Ovary (tissue), 9 donors: ENCODE results near the gene MGME1. TPM values are rescaled to one million over a fixed set of nuclear protein-coding genes. Genes with fewer than 3 reads are reported as not detected.

Source experiments
- DNase-seq, 5 donors: peaks; one replicate each; pipeline ENCODE4 v3.0.0-alpha.2; 2019 to 2020
- H3K27ac ChIP-seq, 2 donors: fragments of 200-600 bp; one replicate each; pipeline versions ENCODE4 v1.5.1 to v1.8.0; 2019 to 2022
- H3K27me3 ChIP-seq: fragments of 200-600 bp; one replicate; pipeline ENCODE4 v1.8.0; 2022
- H3K36me3 ChIP-seq: fragments of 200-600 bp; sonication (generic); one replicate; pipeline ENCODE4 v1.5.1; 2019
- H3K4me1 ChIP-seq: one replicate; pipeline ENCODE4 v1.8.1; 2013; ENCODE audit warnings: mild to moderate bottlenecking, moderate library complexity; ENCODE audit not compliant: insufficient read depth
- H3K4me3 ChIP-seq: fragments of 200-600 bp; sonication (generic); one replicate; pipeline ENCODE4 v1.5.1; 2017
- H3K9me3 ChIP-seq, 2 donors: fragments of 200-600 bp in 1 of 2; sonication (generic) in 1 of 2; one replicate each; pipeline versions ENCODE4 v1.5.1 to v1.8.1; 2013 to 2019; ENCODE audit warnings: mild to moderate bottlenecking in 1 of 2, moderate library complexity in 1 of 2
- EP300 ChIP-seq: sonication (generic); formaldehyde crosslinking; IDR thresholded peaks from one replicate; pipeline ENCODE4 v1.6.1; 2017; ENCODE audit warnings: antibody characterized with exemption
- POLR2A ChIP-seq: fragments of 450-650 bp; IDR thresholded peaks from one replicate; pipeline ENCODE4 v1.6.1; 2017; ENCODE audit warnings: antibody characterized with exemption, mild to moderate bottlenecking, moderate library complexity
- WGBS, 3 donors: extraction: QIAGEN DNeasy Blood & Tissue Kit in 1 of 3; methylation state at CpG; one replicate each; pipeline versions ENCODE4 v1.1.5 to v1.1.7; 2013 to 2017; 5-methylcytosine and 5-hydroxymethylcytosine counted together
- intact Hi-C, 4 donors: fragments of 100-400 bp; cut with DNase I; formaldehyde crosslinking; loops; one replicate each; pipeline versions ENCODE4 v1.11.0 to v1.15.1; 2022 to 2023
- polyA plus RNA-seq, 2 donors: library from polyadenylated mRNA; stranded (reverse); fragments of 200-250 nt in 1 of 2; fragments of 350-450 nt in 1 of 2; fragmentation: Illumina TruSeq in 1 of 2; extraction: RNeasy Lipid Tissue Mini Kit (QIAGEN cat#74804) in 1 of 2; gene quantifications; one replicate each; pipeline ENCODE4 v1.2.3, GENCODE V29; 2013 to 2014
- total RNA-seq, 7 donors: library from RNA; depleted of rRNA in 2 of 7; stranded (reverse); fragments of >200 nt in 2 of 7; fragmentation: NEBNext Ultra II Directional in 3 of 7; extraction: Animal tissue kit (Norgen Biotek cat#: 25700) in 3 of 7; gene quantifications; one replicate each; pipeline versions ENCODE4 v1.1.0 to v1.2.4, GENCODE V29; 2016 to 2023
- TF ChIP-seq, protein P1 (sequence below), 3 donors: fragments of 450-650 bp in 2 of 3; fragments of 200-600 bp in 1 of 3; IDR thresholded peaks; one replicate each; pipeline versions ENCODE4 v1.5.1 to v1.8.0; 2016 to 2022; ENCODE audit warnings: antibody characterized with exemption in 3 of 3, mild to moderate bottlenecking in 1 of 3
- donor health status: DM: no; HTN: no; CAD: no; lungs with moderate emphysema.
- donor health status: DM: no; HTN: no; CAD: no.
- donor health status: Bipolar disorder and iron deficiency.
- donor health status: DM: yes; HTN: yes; CAD: no.
- donor health status: DM: no; HTN: no; CAD: no.
- donor health status: DM: yes; HTN: yes; CAD: no.

The MGME1 gene
- total and polyA plus RNA-seq, 9 donors = 5.1 to 11.9 (median 8.3) TPM

DNA sequence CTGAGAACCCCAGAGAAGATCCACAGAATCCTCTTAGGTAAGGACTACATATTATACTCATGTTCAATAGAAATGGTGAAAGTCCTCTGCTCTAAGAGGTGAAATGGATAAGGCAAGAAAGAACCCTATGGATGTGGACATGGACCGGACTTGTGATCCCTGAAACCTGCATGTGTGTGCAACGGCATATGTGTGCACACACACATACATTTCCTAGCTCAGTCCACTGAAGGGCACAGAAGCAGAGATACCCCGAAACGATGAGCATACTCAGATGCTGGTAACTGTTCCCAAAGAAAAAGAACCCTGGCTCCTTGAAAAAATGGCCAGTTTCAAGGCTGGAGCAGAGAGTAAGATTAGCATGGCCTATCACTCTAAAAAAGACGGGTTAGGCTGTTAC, 22.8 kb upstream of the MGME1 start:
- intact Hi-C loops = no loop called here

DNA sequence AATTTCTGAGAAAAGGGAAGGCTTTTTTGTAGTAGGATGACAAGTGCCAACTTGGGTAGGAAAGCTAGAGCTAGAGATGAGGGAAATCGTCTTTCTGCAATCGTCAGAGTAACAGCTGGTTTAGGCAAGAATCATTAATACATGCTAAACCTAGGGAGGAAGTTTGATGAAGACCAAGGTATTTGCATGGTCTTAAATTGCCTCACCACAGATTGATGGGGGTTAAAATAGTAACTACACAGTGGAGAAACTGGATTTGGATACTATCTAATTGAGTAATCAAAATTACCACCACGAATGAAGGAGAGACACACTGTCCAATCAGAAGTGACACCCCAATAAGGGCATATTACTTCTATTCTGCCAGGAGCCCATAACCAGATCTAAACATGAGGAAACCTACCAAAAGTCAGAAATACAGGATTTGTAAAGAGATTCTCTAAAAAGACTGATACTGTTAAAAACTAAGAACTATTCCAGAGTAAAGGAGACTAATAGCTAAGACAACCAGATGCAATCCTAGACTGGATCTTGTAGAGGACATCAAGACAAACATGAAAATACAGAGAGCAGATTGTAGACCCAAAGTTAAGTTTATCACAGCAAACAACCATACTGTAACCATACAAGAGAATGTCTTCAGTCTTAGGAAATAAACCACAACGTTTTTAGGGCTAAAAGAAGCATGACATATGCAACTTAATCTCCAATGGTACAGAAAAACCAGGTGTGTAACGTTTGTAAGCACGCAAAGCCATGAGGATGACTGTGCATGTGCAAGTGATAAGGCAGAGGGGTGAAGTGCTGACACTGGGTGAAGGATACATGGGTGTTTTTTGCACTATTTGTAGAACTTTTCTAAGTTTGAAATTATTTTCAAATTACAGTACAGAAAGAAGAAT, 22.0 kb upstream of the MGME1 start:
- 58 to 73% (median 59%) methylated on average over 6 of the region's 6 CpGs for WGBS, 3 donors
- intact Hi-C loops = no loop called here
- Histone ChIP-seq H3K4me3 (no peak overlapping the region), H3K36me3 (no peaks in the 10 kb centered on the region), H3K4me1 (no peaks in the 10 kb centered on the region), H3K27ac (no peak overlapping the region), H3K27me3 (no peaks in the 10 kb centered on the region), H3K9me3 (no peaks in the 10 kb centered on the region)
- TF ChIP-seq EP300 (no peak), POLR2A (no peak)
- TF ChIP-seq, protein P1, sequence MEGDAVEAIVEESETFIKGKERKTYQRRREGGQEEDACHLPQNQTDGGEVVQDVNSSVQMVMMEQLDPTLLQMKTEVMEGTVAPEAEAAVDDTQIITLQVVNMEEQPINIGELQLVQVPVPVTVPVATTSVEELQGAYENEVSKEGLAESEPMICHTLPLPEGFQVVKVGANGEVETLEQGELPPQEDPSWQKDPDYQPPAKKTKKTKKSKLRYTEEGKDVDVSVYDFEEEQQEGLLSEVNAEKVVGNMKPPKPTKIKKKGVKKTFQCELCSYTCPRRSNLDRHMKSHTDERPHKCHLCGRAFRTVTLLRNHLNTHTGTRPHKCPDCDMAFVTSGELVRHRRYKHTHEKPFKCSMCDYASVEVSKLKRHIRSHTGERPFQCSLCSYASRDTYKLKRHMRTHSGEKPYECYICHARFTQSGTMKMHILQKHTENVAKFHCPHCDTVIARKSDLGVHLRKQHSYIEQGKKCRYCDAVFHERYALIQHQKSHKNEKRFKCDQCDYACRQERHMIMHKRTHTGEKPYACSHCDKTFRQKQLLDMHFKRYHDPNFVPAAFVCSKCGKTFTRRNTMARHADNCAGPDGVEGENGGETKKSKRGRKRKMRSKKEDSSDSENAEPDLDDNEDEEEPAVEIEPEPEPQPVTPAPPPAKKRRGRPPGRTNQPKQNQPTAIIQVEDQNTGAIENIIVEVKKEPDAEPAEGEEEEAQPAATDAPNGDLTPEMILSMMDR (IDR thresholded peaks at IDR 0.05) = no peak
- no peak for DNase-seq

More for the DNA sequence above, 22.8 kb upstream of the MGME1 start:
- 88 to 97% (median 94%) methylated on average over 5 of the region's 5 CpGs for WGBS, 3 donors
- DNase-seq = no peak
- TF ChIP-seq, protein P1 (IDR thresholded peaks at IDR 0.05) = no peak
- TF ChIP-seq EP300 (no peak), POLR2A (no peak)
- H3K9me3 ChIP-seq = no peaks in the 10 kb centered on the region
- no peaks in the 10 kb centered on the region for H3K4me1 ChIP-seq
- no peaks in the 10 kb centered on the region for H3K36me3 ChIP-seq
- no peak overlapping the region for H3K27ac ChIP-seq
- H3K4me3 ChIP-seq = no peak overlapping the region
- no peaks in the 10 kb centered on the region for H3K27me3 ChIP-seq

DNA sequence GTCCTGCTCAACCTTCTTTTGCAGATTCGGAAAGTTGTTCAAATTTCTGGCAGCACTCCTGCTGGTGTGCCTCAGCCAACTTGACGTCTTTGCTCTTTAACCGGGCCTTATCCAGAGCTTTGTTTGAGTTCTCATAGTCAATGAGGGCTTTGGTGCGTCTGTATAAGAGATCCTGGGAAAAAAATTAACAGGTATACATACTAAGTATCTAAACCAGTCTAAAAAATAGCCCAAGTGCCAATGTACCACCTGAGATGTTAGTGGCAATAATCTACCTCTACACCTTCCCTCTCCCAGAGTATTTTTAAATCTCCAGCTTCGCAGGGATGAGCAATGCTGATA, 21.4 kb upstream of the MGME1 start:
- intact Hi-C loops = no loop called here
- WGBS, 3 donors = 30 to 50% (median 33%) methylated on average over 5 of the region's 5 CpGs
- no peak for DNase-seq
- Histone ChIP-seq H3K27ac (no peak overlapping the region), H3K9me3 (no peaks in the 10 kb centered on the region), H3K4me3 (no peak overlapping the region), H3K27me3 (no peaks in the 10 kb centered on the region), H3K36me3 (no peaks in the 10 kb centered on the region), H3K4me1 (no peaks in the 10 kb centered on the region)
- TF ChIP-seq EP300 (no peak), POLR2A (no peak)
- TF ChIP-seq, protein P1 (IDR thresholded peaks at IDR 0.05) = no peak

DNA sequence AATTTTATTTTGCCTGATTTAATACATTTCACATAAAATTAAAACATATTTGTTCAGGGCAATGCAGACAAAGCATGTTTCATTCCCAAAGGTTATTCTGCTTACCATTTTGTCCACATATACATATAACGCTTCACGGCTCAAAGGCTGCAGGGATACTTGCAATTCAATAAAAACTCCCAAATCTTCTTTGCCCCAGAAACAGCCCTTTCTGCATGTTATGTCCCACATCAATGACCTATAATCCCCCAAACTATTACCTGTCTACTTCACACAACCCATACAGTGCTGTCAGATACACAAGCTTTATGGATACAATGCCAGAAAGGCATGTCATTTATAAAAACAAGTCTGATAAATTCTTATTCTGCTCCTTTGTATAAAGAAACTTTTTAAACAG, 20.4 kb upstream of the MGME1 start:
- WGBS, 3 donors = 94 to 95% (median 94%) methylated on average over 2 of the region's 2 CpGs
- no peak overlapping the region for H3K4me3 ChIP-seq
- DNase-seq = no peak
- TF ChIP-seq EP300 (no peak), POLR2A (no peak)
- TF ChIP-seq, protein P1 (IDR thresholded peaks at IDR 0.05) = no peak
- H3K36me3 ChIP-seq = no peaks in the 10 kb centered on the region
- H3K27me3 ChIP-seq = no peaks in the 10 kb centered on the region
- no peaks in the 10 kb centered on the region for H3K4me1 ChIP-seq
- intact Hi-C loops = no loop called here
- H3K9me3 ChIP-seq = no peaks in the 10 kb centered on the region
- H3K27ac ChIP-seq = no peak overlapping the region
